GM18858 (cell line): Measurements from ENCODE around the gene NUTF2.
A peak's percentile ranks its signal among the peaks of the same experiment; 100 is the strongest.

Experiments
- ATAC-seq: cut with Tn5 transposase; IDR thresholded peaks from one replicate; pipeline ENCODE4 v1.9.1; 2021; ENCODE audit not compliant: unreplicated experiment

The NUTF2 gene

GRCh38 chr16:67846320-67847063 is at the start of gene NUTF2:
Gene NUTF2 (plus strand): TSS chr16:67846933. CDS start chr16:67865131, 18,198 bp downstream.
- peak; percentile 49 for ATAC-seq

- no peak for ATAC-seq
Measured at GRCh38 chr16:67800338-67800926, 46.3 kb upstream of the NUTF2 start.

- ATAC-seq: no peak
Measured at GRCh38 chr16:67801241-67801640, 45.5 kb upstream of the NUTF2 start.

- ATAC-seq: no peak
Measured at GRCh38 chr16:67801883-67802282, 44.9 kb upstream of the NUTF2 start.

- ATAC-seq: no peak
Measured at GRCh38 chr16:67803894-67804293, 42.8 kb upstream of the NUTF2 start.

GRCh38 chr16:67804853-67805542 is 41.7 kb upstream of the NUTF2 start:
- ATAC-seq: no peak

GRCh38 chr16:67805718-67806427 is 40.9 kb upstream of the NUTF2 start:
- no peak for ATAC-seq

- peak; percentile 88 for ATAC-seq
Measured at GRCh38 chr16:67806428-67807147, 40.1 kb upstream of the NUTF2 start, which contains the start of the genes RANBP10 and TSNAXIP1. Gene RANBP10 (minus strand): TSS chr16:67806560. CDS start chr16:67806536, 24 bp downstream. Gene TSNAXIP1 (plus strand): TSS chr16:67806889. CDS start chr16:67807150, 261 bp downstream.

- no peak for ATAC-seq
Measured at GRCh38 chr16:67807148-67807682, 39.5 kb upstream of the NUTF2 start.

GRCh38 chr16:67811899-67812298 is 34.8 kb upstream of the NUTF2 start:
- ATAC-seq: no peak

- ATAC-seq: no peak
Measured at GRCh38 chr16:67814567-67814966, 32.2 kb upstream of the NUTF2 start.

GRCh38 chr16:67820608-67821259 is 26.0 kb upstream of the NUTF2 start:
- ATAC-seq: no peak

GRCh38 chr16:67822511-67822910 is 24.2 kb upstream of the NUTF2 start:
- ATAC-seq: no peak

GRCh38 chr16:67825119-67825518 is 21.6 kb upstream of the NUTF2 start:
- ATAC-seq: no peak

- no peak for ATAC-seq
Measured at GRCh38 chr16:67825906-67826305, 20.8 kb upstream of the NUTF2 start.

GRCh38 chr16:67828651-67829050 is 18.1 kb upstream of the NUTF2 start:
- ATAC-seq: no peak

GRCh38 chr16:67833030-67833414 is 13.7 kb upstream of the NUTF2 start:
- no peak for ATAC-seq

GRCh38 chr16:67833415-67834241 is 13.1 kb upstream of the NUTF2 start:
- ATAC-seq: peak; percentile 97

GRCh38 chr16:67834242-67834614 is 12.5 kb upstream of the NUTF2 start:
- ATAC-seq: no peak
